AG04450 (cell line): ENCODE measurements around the gene KRAS. TPM values are rescaled to one million over a fixed set of nuclear protein-coding genes. Genes with fewer than 3 reads are reported as not detected.

Experiments
- CTCF ChIA-PET: fragments of 300-600, 350-600 bp; formaldehyde crosslinking; extraction: SDS; loops from one replicate; lab custom pipeline; 2022; ENCODE audit warnings: antibody characterized with exemption, inconsistent platforms; lab: Charles Lee
- POLR2A ChIA-PET: fragments of 350-600 bp; formaldehyde crosslinking; extraction: SDS; loops from one replicate; lab custom pipeline; 2021; ENCODE audit warnings: antibody characterized with exemption, inconsistent platforms; lab: Yijun Ruan, JAX
- DNase-seq: peaks from one replicate; pipeline ENCODE4 v3.0.0-alpha.2; 2011; ENCODE audit warnings: low read depth, low spot score
- H3K27ac ChIP-seq: one replicate; pipeline ENCODE4 v1.5.1; 2012; ENCODE audit warnings: low read depth, low read length, control low read depth
- H3K27me3 ChIP-seq: one replicate; pipeline ENCODE4 v1.6.0; 2012; ENCODE audit warnings: low read length; ENCODE audit not compliant: control insufficient read depth, insufficient read depth
- H3K4me3 ChIP-seq: 2 replicates; pipeline ENCODE4 v1.5.1; 2011; ENCODE audit warnings: mild to moderate bottlenecking, low read depth, low read length, control low read depth
- H3K9me3 ChIP-seq: 2 replicates; pipeline ENCODE4 v1.5.1; 2012; ENCODE audit warnings: low read length; ENCODE audit not compliant: control insufficient read depth, insufficient read depth
- CTCF ChIP-seq: IDR thresholded peaks from 2 replicates; pipeline ENCODE4 v1.5.1; 2011; ENCODE audit warnings: low read depth, low read length, control low read depth, inconsistent platforms
- polyA plus RNA-seq: library from polyadenylated mRNA; depleted of rRNA; stranded (reverse); fragments of >200 nt; gene quantifications from 2 replicates; pipeline ENCODE4 v1.2.3, GENCODE V29; 2011

The KRAS gene
- polyA plus RNA-seq, 1 experiment, result 24.2 TPM

- TF ChIP-seq CTCF, result no peak
- Histone ChIP-seq H3K4me3 (no peak overlapping the region), H3K9me3 (no peaks in the 10 kb centered on the region), H3K27me3 (no peaks in the 10 kb centered on the region), H3K27ac (no peak overlapping the region)
- DNase-seq, result no peak
- ChIA-PET CTCF (no interaction called here), POLR2A (interaction anchor here (0.6 kb wide), 1 partner anchor 1450 kb away, joined by 5 read pairs; no protein-coding TSS in a partner anchor)
Observed at GRCh38 chr12:25202137-25202536, 48.6 kb downstream of the KRAS start.

- ChIA-PET CTCF (interaction anchor here (1.1 to 1.5 kb wide), 2 partner anchors 40 to 187 kb away, joined by 4 to 7 read pairs; no protein-coding TSS in a partner anchor), POLR2A (no interaction called here)
- H3K27me3 ChIP-seq, result no peaks in the 10 kb centered on the region
- no peak for TF ChIP-seq CTCF
- H3K27ac ChIP-seq, result no peak overlapping the region
- no peaks in the 10 kb centered on the region for H3K9me3 ChIP-seq
- no peak overlapping the region for H3K4me3 ChIP-seq
- DNase-seq, result no peak
Observed at GRCh38 chr12:25200703-25201102, 50.0 kb downstream of the KRAS start.

GRCh38 chr12:25197608-25198007, 53.1 kb downstream of the KRAS start:
- H3K4me3 ChIP-seq, result no peak overlapping the region
- no peak overlapping the region for H3K27ac ChIP-seq
- ChIA-PET CTCF (no interaction called here), POLR2A (no interaction called here)
- TF ChIP-seq CTCF, result no peak
- no peak for DNase-seq
- H3K9me3 ChIP-seq, result no peaks in the 10 kb centered on the region
- H3K27me3 ChIP-seq, result no peaks in the 10 kb centered on the region

GRCh38 chr12:25195056-25195971, 55.4 kb downstream of the KRAS start, which contains the start of the genes DNAI7 and ETFRF1:
Gene DNAI7 (minus strand): TSS chr12:25195160. CDS start chr12:25195078, 82 bp downstream.
Gene ETFRF1 (plus strand): TSS chr12:25195237. CDS start chr12:25203957, 8,720 bp downstream.
- TF ChIP-seq CTCF, result 0 out of 2 replicates have a peak, but pooled peaks have one; percentile 21
- CTCF ChIA-PET, result interaction anchor here (0.7 to 1.3 kb wide), 4 partner anchors 41 to 204 kb away, joined by 3 to 4 read pairs (median 3); no protein-coding TSS in a partner anchor
- POLR2A ChIA-PET, result interaction anchor here (0.5 to 1.5 kb wide), 10 partner anchors 41 to 248 kb away, joined by 3 to 7 read pairs (median 3); no protein-coding TSS in a partner anchor

More at GRCh38 chr12:25195056-25195971, 55.4 kb downstream of the KRAS start, which contains the start of the genes DNAI7 and ETFRF1:
- peak within 1 kb of the TSS; percentile 92 for H3K27ac ChIP-seq
- no peaks in the 10 kb centered on the region for H3K9me3 ChIP-seq
- peak; percentile 82 for DNase-seq
- no peaks in the 10 kb centered on the region for H3K27me3 ChIP-seq
- peak within 1 kb of the TSS; percentile 83 for H3K4me3 ChIP-seq
